DOHH2 (cell line): ENCODE data around the gene SNX24.

Experiments
- H3F3A ChIP-seq: fragments of 200-600 bp; sonication (generic), shearing (Covaris generic); 2 replicates; pipeline ENCODE4 v1.6.0; 2016; ENCODE audit warnings: antibody characterized with exemption, mild to moderate bottlenecking; ENCODE audit not compliant: control insufficient read depth, insufficient read depth
- H3K27ac ChIP-seq: fragments of 200-600 bp; sonication (generic); 2 replicates; pipeline ENCODE4 v1.5.1; 2014; ENCODE audit warnings: low read depth, mild to moderate bottlenecking, low read length, moderate library complexity
- H3K27me3 ChIP-seq: fragments of 200-600 bp; sonication (generic); 2 replicates; pipeline ENCODE4 v1.6.1; 2014; ENCODE audit warnings: mild to moderate bottlenecking, low read length, mixed read lengths; ENCODE audit not compliant: control insufficient read depth
- H3K36me3 ChIP-seq: fragments of 200-600 bp; sonication (generic); 2 replicates; pipeline ENCODE4 v1.6.1; 2014; ENCODE audit warnings: mild to moderate bottlenecking, low read length, moderate library complexity, mixed read lengths; ENCODE audit not compliant: control insufficient read depth
- H3K4me1 ChIP-seq: fragments of 200-600 bp; sonication (generic); 2 replicates; pipeline ENCODE4 v1.6.1; 2014; ENCODE audit warnings: mild to moderate bottlenecking, low read length, mixed read lengths; ENCODE audit not compliant: control insufficient read depth
- H3K4me2 ChIP-seq: fragments of 200-600 bp; sonication (generic); 2 replicates; pipeline ENCODE4 v1.6.0; 2014; ENCODE audit warnings: mild to moderate bottlenecking, low read length, moderate library complexity
- H3K4me3 ChIP-seq: fragments of 200-600 bp; sonication (generic); 2 replicates; pipeline ENCODE4 v1.5.1; 2014; ENCODE audit warnings: mild to moderate bottlenecking, low read length, mixed read lengths
- H3K79me2 ChIP-seq: fragments of 200-600 bp; sonication (generic); 2 replicates; pipeline ENCODE4 v1.6.1; 2014; ENCODE audit warnings: mild to moderate bottlenecking, low read length, mixed read lengths; ENCODE audit not compliant: control insufficient read depth
- H3K9me2 ChIP-seq: fragments of 200-600 bp; sonication (generic); replicated peaks from 2 replicates; pipeline ENCODE4 v1.6.1; 2014; ENCODE audit warnings: mild to moderate bottlenecking, low read length, mixed read lengths; ENCODE audit not compliant: control insufficient read depth
- H3K9me3 ChIP-seq: fragments of 200-600 bp; sonication (generic); 2 replicates; pipeline ENCODE4 v1.6.1; 2014; ENCODE audit warnings: antibody characterized with exemption, low read length, mixed read lengths; ENCODE audit not compliant: control insufficient read depth, insufficient read depth
- H4K20me1 ChIP-seq: fragments of 200-600 bp; sonication (generic); 2 replicates; pipeline ENCODE4 v1.6.0; 2014; ENCODE audit warnings: low read depth, mild to moderate bottlenecking, antibody characterized with exemption, low read length, moderate library complexity; ENCODE audit not compliant: control insufficient read depth, insufficient read depth
- EZH2phosphoT487 ChIP-seq: fragments of 200-600 bp; sonication (generic); IDR thresholded peaks from 2 replicates; pipeline ENCODE4 v1.6.1; 2017; ENCODE audit warnings: borderline replicate concordance, mild to moderate bottlenecking, antibody characterized with exemption, low read length, moderate library complexity, mixed read lengths
- TF ChIP-seq, protein P1 (sequence below): fragments of 200-600 bp; sonication (generic); IDR thresholded peaks from one replicate; pipeline ENCODE4 v1.5.1; 2014; ENCODE audit warnings: antibody characterized with exemption, mild to moderate bottlenecking, low read depth, low read length; ENCODE audit not compliant: poor library complexity, severe bottlenecking

The SNX24 gene

DNA sequence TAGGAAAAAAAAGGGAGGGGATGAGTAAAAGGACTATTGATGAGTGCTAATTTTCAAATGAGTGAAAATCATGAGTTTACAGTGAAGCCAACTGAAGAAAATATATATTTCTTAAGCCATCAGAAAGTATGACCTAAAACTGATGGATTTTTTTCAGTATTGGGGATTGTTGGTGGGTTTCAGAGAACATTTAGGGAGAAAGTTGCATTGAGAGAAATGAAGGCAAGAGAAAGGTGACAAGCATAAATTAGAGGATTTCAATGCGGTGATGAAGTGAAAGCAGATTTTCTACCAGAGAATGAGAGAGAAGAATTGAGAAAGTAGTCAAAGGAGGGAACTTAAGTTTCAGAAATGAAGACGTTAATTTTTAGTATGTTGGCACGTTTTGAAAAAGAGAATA lies 8.5 kb upstream of the SNX24 start:
- TF ChIP-seq EZH2phosphoT487: no peak
- TF ChIP-seq, protein P1, sequence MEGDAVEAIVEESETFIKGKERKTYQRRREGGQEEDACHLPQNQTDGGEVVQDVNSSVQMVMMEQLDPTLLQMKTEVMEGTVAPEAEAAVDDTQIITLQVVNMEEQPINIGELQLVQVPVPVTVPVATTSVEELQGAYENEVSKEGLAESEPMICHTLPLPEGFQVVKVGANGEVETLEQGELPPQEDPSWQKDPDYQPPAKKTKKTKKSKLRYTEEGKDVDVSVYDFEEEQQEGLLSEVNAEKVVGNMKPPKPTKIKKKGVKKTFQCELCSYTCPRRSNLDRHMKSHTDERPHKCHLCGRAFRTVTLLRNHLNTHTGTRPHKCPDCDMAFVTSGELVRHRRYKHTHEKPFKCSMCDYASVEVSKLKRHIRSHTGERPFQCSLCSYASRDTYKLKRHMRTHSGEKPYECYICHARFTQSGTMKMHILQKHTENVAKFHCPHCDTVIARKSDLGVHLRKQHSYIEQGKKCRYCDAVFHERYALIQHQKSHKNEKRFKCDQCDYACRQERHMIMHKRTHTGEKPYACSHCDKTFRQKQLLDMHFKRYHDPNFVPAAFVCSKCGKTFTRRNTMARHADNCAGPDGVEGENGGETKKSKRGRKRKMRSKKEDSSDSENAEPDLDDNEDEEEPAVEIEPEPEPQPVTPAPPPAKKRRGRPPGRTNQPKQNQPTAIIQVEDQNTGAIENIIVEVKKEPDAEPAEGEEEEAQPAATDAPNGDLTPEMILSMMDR: no peak
- Histone ChIP-seq H3K9me3 (no peaks in the 10 kb centered on the region), H3K79me2 (no peaks in the 10 kb centered on the region), H3K4me3 (no peak overlapping the region), H3F3A (no peaks in the 10 kb centered on the region), H3K9me2 (no peaks in the 10 kb centered on the region), H4K20me1 (no peaks in the 10 kb centered on the region), H3K36me3 (no peaks in the 10 kb centered on the region), H3K4me2 (no peak overlapping the region), H3K27ac (no peak overlapping the region), H3K4me1 (peaks cover 5% of the 10 kb centered on the region), H3K27me3 (0 out of 2 replicates have a peak, but pooled peaks cover 3% of the 10 kb centered on the region)

DNA sequence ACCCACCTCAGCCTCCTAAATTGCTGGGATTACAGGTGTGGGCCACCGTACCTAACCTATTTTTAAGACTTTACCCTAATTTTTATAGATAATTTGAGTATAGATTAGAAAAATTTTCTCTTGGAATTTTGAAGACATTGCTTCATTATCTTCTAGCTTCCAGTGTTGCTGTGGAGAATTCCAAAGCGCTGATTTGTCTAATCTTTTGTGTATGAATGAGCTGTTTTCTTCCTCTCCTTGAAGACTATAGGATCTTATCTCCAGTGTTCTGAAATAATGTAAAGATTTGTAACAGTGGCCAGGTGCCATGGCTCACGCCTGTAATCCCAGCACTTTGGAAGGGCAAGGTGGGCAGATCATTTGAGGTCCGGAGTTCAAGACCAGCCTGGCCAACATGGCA lies 5.7 kb upstream of the SNX24 start:
- no peak overlapping the region for H3K4me2 ChIP-seq
- no peak overlapping the region for H3K4me3 ChIP-seq
- H3K79me2 ChIP-seq: no peaks in the 10 kb centered on the region
- no peaks in the 10 kb centered on the region for H3F3A ChIP-seq
- H3K27me3 ChIP-seq: peaks cover 28% of the 10 kb centered on the region
- H3K9me3 ChIP-seq: no peaks in the 10 kb centered on the region
- peaks cover 11% of the 10 kb centered on the region for H3K4me1 ChIP-seq
- no peaks in the 10 kb centered on the region for H3K36me3 ChIP-seq
- no peak for TF ChIP-seq EZH2phosphoT487
- TF ChIP-seq, protein P1: no peak
- no peaks in the 10 kb centered on the region for H4K20me1 ChIP-seq
- no peak overlapping the region for H3K27ac ChIP-seq
- no peaks in the 10 kb centered on the region for H3K9me2 ChIP-seq

DNA sequence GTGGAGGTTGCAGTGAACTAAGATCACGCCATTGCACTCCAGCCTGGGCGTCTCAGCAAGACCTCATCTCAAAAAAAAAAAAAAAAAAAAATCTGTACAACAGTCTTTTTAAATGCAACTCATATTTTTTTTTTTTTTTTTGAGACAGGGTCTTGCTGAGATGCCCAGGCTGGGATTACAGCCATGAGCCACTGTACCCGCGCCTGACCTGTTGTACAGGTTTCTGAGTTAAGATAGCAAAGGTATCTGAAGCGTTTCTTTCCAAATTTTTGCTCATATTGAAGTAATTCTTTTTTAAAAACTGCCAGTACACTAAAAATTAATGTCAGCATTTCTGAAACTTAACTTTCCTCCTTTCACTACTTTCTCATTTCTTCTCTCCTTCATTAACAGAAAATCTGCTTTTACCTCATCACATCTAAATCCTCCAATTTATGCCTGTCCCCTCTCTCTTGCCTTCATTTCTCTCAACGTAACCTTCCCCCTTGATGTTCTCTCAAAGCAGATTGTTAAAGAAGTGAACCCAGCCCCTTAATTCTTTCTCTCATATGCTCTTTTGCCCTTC lies 3.3 kb upstream of the SNX24 start:
- Histone ChIP-seq H3K4me3 (no peak overlapping the region), H3K4me2 (no peak overlapping the region), H3K9me2 (no peaks in the 10 kb centered on the region), H3K4me1 (peaks cover 15% of the 10 kb centered on the region), H3K79me2 (no peaks in the 10 kb centered on the region), H3K9me3 (no peaks in the 10 kb centered on the region), H3F3A (no peaks in the 10 kb centered on the region), H4K20me1 (no peaks in the 10 kb centered on the region), H3K27me3 (peaks cover 47% of the 10 kb centered on the region), H3K27ac (no peak overlapping the region), H3K36me3 (no peaks in the 10 kb centered on the region)
- TF ChIP-seq, protein P1: no peak
- TF ChIP-seq EZH2phosphoT487: no peak
